ENCODE data around the gene PDE4B.

DNA sequence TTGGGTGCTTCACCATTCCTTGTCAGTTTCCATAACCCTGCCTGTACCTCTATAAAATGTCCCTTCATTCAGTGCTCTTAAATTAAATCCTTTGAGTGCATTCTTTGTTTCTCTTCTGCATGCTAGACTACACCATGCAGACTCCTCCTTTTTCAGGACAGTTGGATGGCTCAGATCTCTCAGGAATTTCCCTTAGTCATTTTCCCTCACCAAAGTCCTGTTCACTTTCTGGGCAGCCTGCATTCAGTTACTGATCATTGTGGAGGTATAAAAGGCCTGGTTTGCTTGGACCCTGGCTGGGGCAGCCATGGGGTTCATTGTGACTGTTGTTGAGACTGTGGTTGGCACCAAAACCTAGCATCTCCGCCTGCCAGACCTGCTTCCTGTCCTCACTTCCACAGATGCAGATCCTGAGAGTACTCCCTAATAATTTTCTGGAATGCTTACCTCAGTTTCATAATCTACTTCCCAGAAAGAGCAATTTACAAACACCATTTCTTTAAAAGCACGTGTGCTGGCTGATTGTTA, 88.4 kb downstream of the PDE4B start:
- TF ChIP-seq, protein P1, sequence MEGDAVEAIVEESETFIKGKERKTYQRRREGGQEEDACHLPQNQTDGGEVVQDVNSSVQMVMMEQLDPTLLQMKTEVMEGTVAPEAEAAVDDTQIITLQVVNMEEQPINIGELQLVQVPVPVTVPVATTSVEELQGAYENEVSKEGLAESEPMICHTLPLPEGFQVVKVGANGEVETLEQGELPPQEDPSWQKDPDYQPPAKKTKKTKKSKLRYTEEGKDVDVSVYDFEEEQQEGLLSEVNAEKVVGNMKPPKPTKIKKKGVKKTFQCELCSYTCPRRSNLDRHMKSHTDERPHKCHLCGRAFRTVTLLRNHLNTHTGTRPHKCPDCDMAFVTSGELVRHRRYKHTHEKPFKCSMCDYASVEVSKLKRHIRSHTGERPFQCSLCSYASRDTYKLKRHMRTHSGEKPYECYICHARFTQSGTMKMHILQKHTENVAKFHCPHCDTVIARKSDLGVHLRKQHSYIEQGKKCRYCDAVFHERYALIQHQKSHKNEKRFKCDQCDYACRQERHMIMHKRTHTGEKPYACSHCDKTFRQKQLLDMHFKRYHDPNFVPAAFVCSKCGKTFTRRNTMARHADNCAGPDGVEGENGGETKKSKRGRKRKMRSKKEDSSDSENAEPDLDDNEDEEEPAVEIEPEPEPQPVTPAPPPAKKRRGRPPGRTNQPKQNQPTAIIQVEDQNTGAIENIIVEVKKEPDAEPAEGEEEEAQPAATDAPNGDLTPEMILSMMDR (IDR thresholded peaks at IDR 0.05; ENCODE audit: low read length): no peak
- TF ChIP-seq EZH2 (IDR thresholded peaks at IDR 0.05; ENCODE audit: borderline replicate concordance, low read length): no peak
